ENCODE results near the gene HOXB3. TPM values are rescaled to one million over a fixed set of nuclear protein-coding genes. Genes with fewer than 3 reads are reported as not detected.
"Not testable (repeated sequence)": the region's sequence is repeated elsewhere in the genome, so short reads cannot be mapped to it uniquely, and the experiment has no call there.

The HOXB3 gene
- total RNA-seq, 1 experiment from 2014 or later, result 151 TPM

DNA sequence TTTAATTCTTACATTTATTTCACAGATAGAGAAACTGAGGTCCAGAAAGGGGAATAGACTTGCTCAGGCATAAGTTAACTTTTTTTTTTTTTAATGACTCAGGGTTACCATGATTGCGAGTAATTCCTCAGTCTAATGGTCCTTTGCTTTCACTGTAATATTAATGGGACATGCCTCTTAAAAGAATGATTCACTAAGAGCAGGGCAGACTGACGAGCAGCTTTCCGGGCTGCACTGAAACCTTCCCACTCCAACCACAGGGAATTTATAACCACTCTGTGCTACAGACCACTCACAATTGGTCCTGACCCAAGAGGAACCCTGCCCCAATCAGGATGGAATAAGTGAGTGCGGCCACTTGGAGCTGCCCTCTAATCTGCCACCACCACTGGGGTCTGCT is 50.9 kb downstream of the HOXB3 start:
- intact Hi-C loops (cut with micrococcal nuclease; ENCODE audit: unreplicated experiment), result no loop called here
- H3K4me1 Mint-ChIP-seq (ENCODE audit: low read depth, unreplicated experiment), result peaks cover 13% of the 10 kb centered on the region
- no peak for DNase-seq
- peaks cover 34% of the 10 kb centered on the region for H3K36me3 Mint-ChIP-seq (ENCODE audit: insufficient read depth, unreplicated experiment)
- H3K9me3 Mint-ChIP-seq (ENCODE audit: low read depth, unreplicated experiment), result no peaks in the 10 kb centered on the region
- TF ChIP-seq, protein P1, sequence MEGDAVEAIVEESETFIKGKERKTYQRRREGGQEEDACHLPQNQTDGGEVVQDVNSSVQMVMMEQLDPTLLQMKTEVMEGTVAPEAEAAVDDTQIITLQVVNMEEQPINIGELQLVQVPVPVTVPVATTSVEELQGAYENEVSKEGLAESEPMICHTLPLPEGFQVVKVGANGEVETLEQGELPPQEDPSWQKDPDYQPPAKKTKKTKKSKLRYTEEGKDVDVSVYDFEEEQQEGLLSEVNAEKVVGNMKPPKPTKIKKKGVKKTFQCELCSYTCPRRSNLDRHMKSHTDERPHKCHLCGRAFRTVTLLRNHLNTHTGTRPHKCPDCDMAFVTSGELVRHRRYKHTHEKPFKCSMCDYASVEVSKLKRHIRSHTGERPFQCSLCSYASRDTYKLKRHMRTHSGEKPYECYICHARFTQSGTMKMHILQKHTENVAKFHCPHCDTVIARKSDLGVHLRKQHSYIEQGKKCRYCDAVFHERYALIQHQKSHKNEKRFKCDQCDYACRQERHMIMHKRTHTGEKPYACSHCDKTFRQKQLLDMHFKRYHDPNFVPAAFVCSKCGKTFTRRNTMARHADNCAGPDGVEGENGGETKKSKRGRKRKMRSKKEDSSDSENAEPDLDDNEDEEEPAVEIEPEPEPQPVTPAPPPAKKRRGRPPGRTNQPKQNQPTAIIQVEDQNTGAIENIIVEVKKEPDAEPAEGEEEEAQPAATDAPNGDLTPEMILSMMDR (IDR thresholded peaks at IDR 0.05; ENCODE audit: unreplicated experiment), result no peak
- no TSS peak for BruUV-seq (replicated peaks)
- CTCF ChIA-PET, result no interaction called here
- H3K27me3 Mint-ChIP-seq (ENCODE audit: unreplicated experiment), result peaks cover 40% of the 10 kb centered on the region
- no peak overlapping the region for H3K27ac Mint-ChIP-seq (ENCODE audit: unreplicated experiment)
- no peak overlapping the region for H3K4me3 Mint-ChIP-seq (ENCODE audit: low read depth, unreplicated experiment)

DNA sequence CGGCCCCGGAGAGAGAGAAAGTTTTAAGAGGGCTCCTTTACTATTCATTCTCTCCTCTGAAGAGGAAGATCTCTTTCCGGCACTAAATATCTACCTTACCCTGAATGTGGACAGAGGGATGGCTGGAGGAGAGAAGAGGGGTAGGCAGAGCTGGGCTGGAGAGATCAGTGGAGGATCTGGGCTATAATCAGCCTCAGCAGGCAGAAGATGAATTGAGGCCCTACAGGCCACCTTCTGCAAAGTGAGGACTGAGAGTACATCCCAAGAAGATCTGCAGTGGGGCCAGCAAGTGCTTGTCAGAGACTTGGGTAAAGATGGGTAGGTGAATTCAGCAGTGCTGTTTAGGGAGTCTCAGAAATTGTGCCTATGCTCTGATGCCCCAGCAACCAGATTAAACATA is 52.7 kb downstream of the HOXB3 start:
- DNase-seq, result no peak
- no peaks in the 10 kb centered on the region for H3K9me3 Mint-ChIP-seq (ENCODE audit: low read depth, unreplicated experiment)
- peaks cover 27% of the 10 kb centered on the region for H3K27me3 Mint-ChIP-seq (ENCODE audit: unreplicated experiment)
- H3K36me3 Mint-ChIP-seq (ENCODE audit: insufficient read depth, unreplicated experiment), result peaks cover 16% of the 10 kb centered on the region
- peaks cover 7% of the 10 kb centered on the region for H3K4me1 Mint-ChIP-seq (ENCODE audit: low read depth, unreplicated experiment)
- intact Hi-C loops (cut with micrococcal nuclease; ENCODE audit: unreplicated experiment), result no loop called here
- no peak overlapping the region for H3K4me3 Mint-ChIP-seq (ENCODE audit: low read depth, unreplicated experiment)
- H3K27ac Mint-ChIP-seq (ENCODE audit: unreplicated experiment), result no peak overlapping the region
- TF ChIP-seq, protein P1 (IDR thresholded peaks at IDR 0.05; ENCODE audit: unreplicated experiment), result no peak
- CTCF ChIA-PET, result interaction anchor here (0.7 kb wide), 1 partner anchor 158 kb away, joined by 5 read pairs; no protein-coding TSS in a partner anchor
- no TSS peak for BruUV-seq (replicated peaks)

DNA sequence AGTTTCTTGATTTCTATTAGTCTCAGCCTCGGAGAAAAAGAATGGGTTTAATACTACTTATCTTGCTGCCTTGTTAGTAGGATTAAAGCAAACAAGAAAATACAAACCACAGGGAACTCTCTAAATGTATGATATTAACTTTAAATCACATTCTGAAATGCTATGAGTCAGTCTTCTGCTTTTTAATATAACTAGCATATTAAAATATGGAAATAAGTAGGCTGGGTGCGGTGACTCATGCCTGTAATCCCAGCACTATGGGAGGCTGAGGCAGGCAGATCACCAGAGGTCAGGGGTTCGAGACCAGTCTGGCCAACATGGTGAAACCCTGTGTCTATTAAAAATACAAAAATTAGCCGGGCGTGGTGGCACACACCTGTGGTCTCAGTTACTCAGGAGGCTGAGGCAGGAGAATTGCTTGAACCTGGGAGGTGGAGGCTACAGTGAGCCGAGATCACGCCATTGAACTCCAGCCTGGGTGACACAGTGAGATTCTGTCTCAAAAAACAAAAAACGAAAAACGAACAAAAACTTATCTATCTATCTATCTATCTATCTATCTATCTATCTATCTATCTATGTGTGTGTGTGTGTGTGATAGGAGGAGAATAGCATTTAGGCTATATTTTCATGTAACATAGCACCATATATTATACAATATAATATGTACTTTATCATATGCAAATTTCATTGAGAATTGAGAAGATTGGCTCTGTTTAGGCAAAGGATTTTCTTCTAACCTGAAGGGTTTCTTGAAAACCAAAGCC is 54.1 kb downstream of the HOXB3 start:
- peaks cover 27% of the 10 kb centered on the region for H3K27me3 Mint-ChIP-seq (ENCODE audit: unreplicated experiment)
- H3K9me3 Mint-ChIP-seq (ENCODE audit: low read depth, unreplicated experiment); H3K4me3 Mint-ChIP-seq (ENCODE audit: low read depth, unreplicated experiment); H3K27ac Mint-ChIP-seq (ENCODE audit: unreplicated experiment); BruUV-seq (replicated peaks); H3K4me1 Mint-ChIP-seq (ENCODE audit: low read depth, unreplicated experiment); H3K36me3 Mint-ChIP-seq (ENCODE audit: insufficient read depth, unreplicated experiment); CTCF ChIA-PET; intact Hi-C loops (cut with micrococcal nuclease; ENCODE audit: unreplicated experiment); DNase-seq: not testable (repeated sequence)

DNA sequence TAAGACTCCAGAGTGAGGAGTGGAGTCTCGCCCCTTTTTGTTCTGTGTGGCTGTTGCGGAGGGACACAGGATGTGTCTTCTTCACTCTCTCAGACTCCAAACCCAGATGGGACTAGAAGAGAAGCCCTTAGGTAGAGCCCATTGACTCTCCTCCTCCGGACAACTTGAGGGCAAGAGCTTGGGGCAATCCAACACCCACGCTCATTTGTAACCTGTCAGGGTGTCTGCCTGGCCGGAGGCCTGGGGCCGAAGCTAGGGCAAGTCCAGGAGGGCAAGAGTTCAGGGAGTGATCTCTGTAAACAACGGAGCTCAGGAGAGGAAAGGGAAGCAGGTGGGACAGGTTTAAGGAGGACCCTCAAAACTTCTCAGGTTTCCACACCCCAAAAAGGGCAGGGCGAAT is 57.8 kb downstream of the HOXB3 start:
- Mint-ChIP-seq H3K9me3 (ENCODE audit: low read depth, unreplicated experiment) (no peaks in the 10 kb centered on the region), H3K4me1 (ENCODE audit: low read depth, unreplicated experiment) (no peaks in the 10 kb centered on the region), H3K4me3 (ENCODE audit: low read depth, unreplicated experiment) (no peak overlapping the region), H3K27me3 (ENCODE audit: unreplicated experiment) (peaks cover 37% of the 10 kb centered on the region), H3K36me3 (ENCODE audit: insufficient read depth, unreplicated experiment) (no peaks in the 10 kb centered on the region), H3K27ac (ENCODE audit: unreplicated experiment) (no peak overlapping the region)
- intact Hi-C loops (cut with micrococcal nuclease; ENCODE audit: unreplicated experiment), result no loop called here
- no peak for DNase-seq
- no TSS peak for BruUV-seq (replicated peaks)
- TF ChIP-seq, protein P1 (IDR thresholded peaks at IDR 0.05; ENCODE audit: unreplicated experiment), result no peak
- CTCF ChIA-PET, result interaction anchor here (0.5 to 1.3 kb wide), 3 partner anchors 11 to 740 kb away, joined by 3 to 5 read pairs (median 3); no protein-coding TSS in a partner anchor

DNA sequence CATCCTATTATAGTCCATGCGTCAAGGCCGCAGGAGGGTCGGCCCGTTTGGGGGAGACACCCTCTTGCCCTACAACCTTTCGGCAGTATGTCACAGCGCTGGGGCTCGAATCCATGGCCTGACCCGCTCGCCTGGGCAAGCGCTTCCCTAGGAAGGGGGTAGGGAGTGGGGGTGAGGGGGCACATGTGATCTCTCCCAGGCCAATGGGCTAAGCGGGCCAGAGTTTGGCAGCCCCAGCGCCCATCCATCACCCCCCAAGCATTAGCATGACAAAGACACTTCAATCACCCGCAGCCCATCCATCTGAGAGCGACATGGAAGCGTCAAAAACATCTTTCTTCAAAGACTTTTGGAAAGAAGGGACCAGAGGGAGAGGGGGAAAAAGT is 59.2 kb downstream of the HOXB3 start, which contains the start of gene HOXB1:
Gene HOXB1, minus strand, starts transcription at position 125 of the 386 bp plus-strand sequence. Its CDS starts 107 bp downstream, at position 18.
- TF ChIP-seq, protein P1 (IDR thresholded peaks at IDR 0.05; ENCODE audit: unreplicated experiment), result no peak
- Mint-ChIP-seq H3K4me3 (ENCODE audit: low read depth, unreplicated experiment) (no peak within 1 kb of the TSS), H3K36me3 (ENCODE audit: insufficient read depth, unreplicated experiment) (no peaks in the 10 kb centered on the region), H3K4me1 (ENCODE audit: low read depth, unreplicated experiment) (no peaks in the 10 kb centered on the region), H3K9me3 (ENCODE audit: low read depth, unreplicated experiment) (no peaks in the 10 kb centered on the region), H3K27me3 (ENCODE audit: unreplicated experiment) (peaks cover 51% of the 10 kb centered on the region), H3K27ac (ENCODE audit: unreplicated experiment) (no peak within 1 kb of the TSS)
- no peak for DNase-seq
- CTCF ChIA-PET, result no interaction called here
- intact Hi-C loops (cut with micrococcal nuclease; ENCODE audit: unreplicated experiment), result no loop called here
- BruUV-seq (replicated peaks), result no TSS peak

Data from Calu3 (cell line).